ENCODE results near the gene MYH10.

Gene MYH10

DNA sequence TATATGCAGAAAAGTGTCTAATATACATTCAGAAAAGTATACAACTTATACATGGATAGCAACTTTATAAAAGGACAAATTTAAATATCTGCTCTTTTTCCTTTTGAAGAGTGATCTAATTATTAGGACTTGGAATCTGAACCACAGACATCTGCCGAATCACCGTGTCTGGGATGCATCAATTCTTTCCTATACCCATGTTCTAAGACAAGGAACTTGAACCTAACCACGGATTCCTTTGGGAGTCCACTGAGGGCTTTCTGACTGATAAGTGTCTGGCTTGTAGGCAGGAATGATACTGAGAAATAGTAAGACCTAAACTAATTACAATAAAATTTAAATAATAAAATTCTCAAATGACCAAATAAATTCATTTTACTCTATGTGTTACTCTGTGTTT, 140.7 kb downstream of the MYH10 start:
- no peak for DNase-seq

DNA sequence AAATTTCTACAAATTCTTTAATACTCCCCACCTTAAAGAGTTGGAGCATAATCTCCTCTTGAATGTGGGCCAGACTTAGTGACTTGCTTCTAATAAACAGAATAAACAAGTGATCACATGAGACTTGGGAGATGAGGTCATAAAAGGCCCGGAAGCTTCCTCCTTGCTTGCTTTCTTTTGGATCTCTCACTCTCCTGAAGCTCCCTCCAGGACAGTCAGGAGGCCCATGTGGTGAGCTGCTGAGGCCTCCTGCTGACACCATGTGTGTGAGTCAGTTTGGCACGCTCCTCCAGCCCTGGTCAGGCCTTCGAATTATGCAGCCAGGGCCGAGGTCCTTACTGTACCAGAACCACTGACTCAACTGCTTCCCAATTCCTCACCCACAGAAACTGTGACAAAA, 141.6 kb downstream of the MYH10 start:
- no peak for DNase-seq

DNA sequence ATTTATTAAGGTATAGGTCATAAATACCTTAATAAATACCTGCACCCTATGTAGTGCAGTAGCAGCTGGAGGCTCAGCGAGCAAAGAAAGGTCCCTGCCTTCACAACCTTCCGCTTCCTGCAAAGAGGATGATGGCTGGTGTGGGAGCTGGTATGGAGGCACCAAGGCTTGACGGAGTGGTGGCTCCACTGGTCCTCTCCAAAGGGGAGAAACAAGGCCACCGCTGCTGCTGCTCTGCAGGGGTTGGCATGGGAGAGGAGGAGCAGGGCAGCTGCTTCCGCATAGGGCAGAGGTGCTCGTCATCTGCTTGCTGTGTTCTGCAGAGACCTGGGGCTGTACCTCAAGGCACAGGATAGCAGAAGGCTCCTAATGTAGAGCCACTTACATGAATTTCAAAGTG, 142.0 kb downstream of the MYH10 start:
- DNase-seq: no peak

DNA sequence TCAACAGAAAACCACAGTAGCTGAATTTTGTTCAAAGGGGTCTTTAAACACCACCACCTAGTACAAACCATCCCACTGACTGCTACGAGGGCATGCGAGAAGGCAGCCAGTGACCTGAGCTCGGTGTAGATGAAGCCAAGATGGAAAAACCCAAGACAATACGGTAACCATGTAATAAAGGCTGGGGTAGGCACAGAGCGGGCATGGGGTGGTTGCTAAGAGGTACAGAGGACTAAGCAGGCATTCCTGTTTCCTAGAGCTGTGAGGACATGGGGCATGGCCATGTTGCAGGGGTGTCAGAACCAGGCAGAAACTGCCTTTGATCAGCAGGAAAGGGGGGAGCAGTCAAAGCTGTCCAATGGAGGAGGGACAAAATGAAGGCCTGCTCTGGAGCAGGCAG, 142.8 kb downstream of the MYH10 start:
- no peak for DNase-seq

DNA sequence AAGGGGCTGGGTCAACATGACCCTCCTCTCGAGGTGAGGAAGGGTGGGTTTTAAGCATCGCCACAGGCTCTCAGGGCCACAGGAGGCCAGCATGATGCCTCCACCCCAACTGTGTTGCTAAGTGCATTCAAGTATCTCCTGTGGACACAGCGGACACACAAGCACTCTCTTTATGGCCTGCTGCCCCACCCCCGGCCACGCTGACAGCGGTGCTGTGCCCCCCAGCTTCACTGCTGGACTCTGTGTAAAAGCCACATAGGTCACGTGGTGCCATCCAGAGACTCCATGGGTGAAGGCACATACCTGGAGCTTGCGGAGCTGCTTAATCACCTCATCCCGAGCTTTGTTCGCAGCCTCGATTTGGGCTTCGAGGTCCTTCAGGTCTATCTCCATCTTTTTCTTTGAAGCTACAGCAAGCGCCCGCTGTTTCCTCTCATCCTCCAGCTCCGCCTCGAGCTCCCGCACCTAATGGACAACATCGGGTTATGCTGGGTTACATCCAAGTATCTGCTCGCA, 143.3 kb downstream of the MYH10 start:
- no peak for DNase-seq

DNA sequence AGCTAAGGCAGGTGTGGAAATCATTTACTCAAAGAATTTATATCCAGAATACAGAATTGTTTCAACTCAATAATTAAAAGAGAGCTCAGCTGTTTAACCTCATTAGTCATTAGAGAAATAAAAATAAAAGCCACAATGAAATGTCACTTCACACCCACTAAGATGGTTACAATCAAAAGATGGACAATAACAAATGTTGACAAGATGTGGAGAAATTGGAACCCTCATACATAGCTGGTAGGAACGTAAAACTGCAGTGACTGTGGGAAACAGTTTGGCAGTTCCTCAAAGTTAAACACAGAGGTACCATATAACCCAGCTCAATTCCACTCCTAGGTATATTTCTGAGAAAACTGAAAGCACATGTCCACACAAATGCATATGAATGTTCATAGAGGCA, 145.0 kb downstream of the MYH10 start:
- no peak for DNase-seq

GRCh38 chr17:8484465-8484864, 146.1 kb downstream of the MYH10 start:
- no peak for DNase-seq

GRCh38 chr17:8482546-8482945, 148.0 kb downstream of the MYH10 start:
- no peak for DNase-seq

- no peak for DNase-seq
These were observed 148.8 kb downstream of the MYH10 start for GRCh38 chr17:8481703-8482102.

DNA sequence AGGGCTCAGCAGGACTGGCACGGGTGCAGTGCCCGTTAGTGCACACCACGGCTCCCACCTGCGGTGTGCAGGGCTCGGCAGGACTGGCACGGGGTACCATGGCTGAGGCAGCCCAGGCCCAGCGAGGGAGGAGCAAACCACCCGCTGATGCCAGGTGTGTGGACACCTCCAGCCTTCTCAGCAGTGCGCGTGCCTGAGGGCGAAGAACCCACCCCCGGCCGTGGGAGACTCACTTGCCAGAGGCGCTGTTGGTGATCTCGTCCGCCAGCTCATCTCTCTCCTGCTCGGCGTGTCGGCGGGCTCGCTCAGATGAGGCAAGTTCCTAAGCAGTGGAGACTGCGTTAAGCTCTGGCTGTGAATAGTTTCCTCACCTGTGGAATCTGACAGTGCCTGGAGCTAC, 149.4 kb downstream of the MYH10 start:
- DNase-seq: no peak

- no peak for DNase-seq
These were observed 150.2 kb downstream of the MYH10 start for GRCh38 chr17:8480011-8480976.

DNA sequence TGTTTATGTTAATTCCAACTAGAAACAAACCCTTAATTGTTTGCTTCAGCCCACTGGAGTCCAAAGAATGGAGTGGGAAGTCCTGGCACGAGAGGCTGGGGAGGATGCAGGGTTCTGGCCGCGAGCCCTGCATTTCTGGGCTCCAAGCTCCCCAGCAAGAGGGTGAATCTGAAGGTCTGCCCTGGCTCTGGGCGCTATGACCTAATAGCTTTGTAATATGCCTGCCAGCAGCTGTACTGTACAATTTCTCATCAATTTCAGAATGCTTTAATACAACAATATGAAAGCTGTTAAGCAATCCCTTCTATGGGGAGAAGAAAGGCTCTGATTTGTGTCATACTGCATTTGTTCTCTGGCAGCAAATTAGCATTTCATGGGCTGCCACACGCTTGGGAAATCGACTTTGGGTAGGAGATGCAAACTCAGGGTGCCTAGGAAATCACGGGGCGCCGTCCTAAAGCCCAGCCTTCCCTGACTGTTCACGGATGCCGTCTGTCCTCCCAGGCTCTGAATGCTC, 151.0 kb downstream of the MYH10 start:
- no peak for DNase-seq

- no peak for DNase-seq
These were observed 152.6 kb downstream of the MYH10 start for GRCh38 chr17:8477715-8478441.

DNA sequence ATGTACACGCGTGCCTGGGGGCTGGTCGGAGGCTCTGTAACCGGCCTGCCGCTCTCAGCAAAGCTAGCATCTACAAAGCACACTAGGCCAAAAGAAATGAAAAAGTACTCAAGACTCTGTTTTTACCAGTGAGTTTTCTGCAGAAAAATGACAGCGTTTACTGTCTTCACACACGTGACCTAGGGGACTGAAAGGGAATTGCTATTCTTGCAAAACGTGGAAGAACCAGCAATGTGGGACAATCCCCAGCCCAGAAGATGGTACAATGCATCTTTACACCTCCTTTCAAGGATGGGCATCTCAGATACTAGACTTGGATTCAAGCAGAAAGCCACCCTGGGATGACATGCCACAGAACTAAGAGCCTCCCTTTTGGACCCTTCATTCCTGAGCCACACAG, 153.4 kb downstream of the MYH10 start:
- DNase-seq: no peak

GRCh38 chr17:8476741-8477140, 153.8 kb downstream of the MYH10 start:
- DNase-seq: no peak

- DNase-seq: no peak
These were observed 154.7 kb downstream of the MYH10 start for GRCh38 chr17:8475781-8476180.

DNA sequence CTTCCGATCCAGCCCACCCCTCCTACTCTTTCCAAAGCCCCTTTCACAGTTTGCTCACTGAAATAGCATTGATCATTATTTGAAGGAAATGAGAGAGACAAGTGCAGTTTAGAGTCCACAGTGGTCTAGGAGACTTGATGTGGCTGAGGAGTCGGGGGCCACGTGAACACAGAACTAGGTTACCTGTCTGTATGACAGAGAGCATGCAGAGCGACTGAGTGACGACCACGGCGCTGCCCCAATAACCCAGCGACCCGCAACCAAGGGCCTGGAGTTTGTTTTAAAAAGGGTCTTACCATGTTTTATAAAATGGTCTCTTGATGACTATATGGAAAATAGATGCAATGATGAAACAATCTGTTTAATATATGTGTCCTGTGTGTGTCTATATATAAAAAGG, 155.3 kb downstream of the MYH10 start:
- no peak for DNase-seq

DNA sequence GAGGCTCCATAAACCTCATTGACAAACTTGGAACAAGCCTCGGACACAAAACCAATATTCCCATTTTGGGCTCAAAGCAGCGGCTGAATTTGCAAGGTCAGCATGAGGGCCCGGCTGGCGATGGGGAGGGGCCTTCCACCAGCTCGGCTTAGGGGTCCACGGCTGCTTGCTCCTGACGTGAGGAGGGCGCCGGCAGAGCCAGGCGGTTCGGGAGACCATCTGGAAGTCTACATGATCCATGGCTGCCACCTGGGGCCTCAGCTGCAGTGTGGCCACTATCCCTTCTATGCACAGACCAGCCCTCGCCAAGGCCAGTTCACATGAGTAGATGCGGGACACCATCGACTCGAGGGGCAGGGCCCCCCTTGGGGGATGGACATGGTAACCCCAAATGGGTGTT, 155.7 kb downstream of the MYH10 start:
- DNase-seq: no peak

GRCh38 chr17:8473451-8474192, 156.9 kb downstream of the MYH10 start:
- no peak for DNase-seq

GRCh38 chr17:8472663-8473062, 157.9 kb downstream of the MYH10 start:
- no peak for DNase-seq

DNA sequence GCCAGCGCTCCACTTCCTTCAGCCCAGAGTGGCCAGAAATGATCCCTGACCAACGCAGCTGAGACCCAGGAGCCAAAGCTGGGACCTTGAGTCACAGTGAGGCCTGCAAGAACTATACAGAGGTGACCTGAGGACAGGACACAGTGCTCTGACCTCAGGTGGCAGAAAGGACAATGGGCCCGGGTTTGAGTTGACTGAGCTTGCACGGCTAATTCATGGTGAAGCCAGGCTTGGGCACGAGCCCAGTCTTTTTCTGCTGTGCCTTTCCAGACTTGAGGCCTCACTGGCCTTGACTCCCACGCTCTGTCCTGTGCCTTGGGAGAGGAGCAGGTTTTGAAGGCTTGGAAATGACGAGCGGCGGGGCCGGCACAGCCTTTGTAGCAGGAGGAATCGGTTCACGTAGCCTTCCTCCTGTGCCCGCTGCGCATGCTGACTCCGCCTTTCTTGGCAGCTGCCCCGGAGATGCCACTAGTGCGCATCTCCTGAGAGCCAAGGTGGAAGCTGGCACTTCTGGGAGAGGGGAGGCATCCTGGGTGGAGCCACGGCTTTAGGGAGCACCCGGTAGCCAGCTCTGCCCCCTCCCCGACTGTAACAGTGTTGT, 160.0 kb downstream of the MYH10 start:
- DNase-seq: no peak

- DNase-seq: no peak
These were observed 160.6 kb downstream of the MYH10 start for GRCh38 chr17:8469964-8470363.

GRCh38 chr17:8468980-8469379, 161.5 kb downstream of the MYH10 start:
- DNase-seq: no peak

Measured in activated CD4-positive, alpha-beta T cell treated with anti-CD3 and anti-CD28 coated beads, Interleukin-2, amount 50 U/mL, for 16 hours (primary cell).